Measurements from ENCODE around the gene LRRC27. TPM values are rescaled to one million over a fixed set of nuclear protein-coding genes. Genes with fewer than 3 reads are reported as not detected.
"Not testable (repeated sequence)": the region's sequence is repeated elsewhere in the genome, so short reads cannot be mapped to it uniquely, and the experiment has no call there.

Gene LRRC27
- polyA plus RNA-seq, 1 donor, result 7.3 TPM

DNA sequence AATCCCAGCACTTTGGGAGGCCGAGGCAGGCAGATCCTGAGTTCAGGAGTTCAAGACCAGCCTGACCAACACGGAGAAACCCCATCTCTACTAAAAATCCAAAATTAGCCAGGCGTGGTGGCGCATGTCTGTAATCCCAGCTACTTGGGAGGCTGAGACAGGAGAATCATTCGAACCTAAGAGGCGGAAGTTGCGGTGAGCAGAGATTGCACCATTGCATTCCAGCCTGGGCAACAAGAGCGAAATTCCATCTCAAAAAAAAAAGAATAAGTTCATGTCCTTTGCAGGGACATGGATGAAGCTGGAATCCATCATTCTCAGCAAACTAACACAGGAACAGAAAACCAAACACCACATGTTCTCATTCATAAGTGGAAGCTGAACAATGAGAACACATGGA, 17.1 kb upstream of the LRRC27 start:
- not testable (repeated sequence) for DNase-seq (ENCODE audit: low read depth)

GRCh38 chr10:132316133-132316532, 15.9 kb upstream of the LRRC27 start:
- DNase-seq (ENCODE audit: low read depth), result no peak

GRCh38 chr10:132317477-132317876, 14.5 kb upstream of the LRRC27 start:
- not testable (repeated sequence) for DNase-seq (ENCODE audit: low read depth)

DNA sequence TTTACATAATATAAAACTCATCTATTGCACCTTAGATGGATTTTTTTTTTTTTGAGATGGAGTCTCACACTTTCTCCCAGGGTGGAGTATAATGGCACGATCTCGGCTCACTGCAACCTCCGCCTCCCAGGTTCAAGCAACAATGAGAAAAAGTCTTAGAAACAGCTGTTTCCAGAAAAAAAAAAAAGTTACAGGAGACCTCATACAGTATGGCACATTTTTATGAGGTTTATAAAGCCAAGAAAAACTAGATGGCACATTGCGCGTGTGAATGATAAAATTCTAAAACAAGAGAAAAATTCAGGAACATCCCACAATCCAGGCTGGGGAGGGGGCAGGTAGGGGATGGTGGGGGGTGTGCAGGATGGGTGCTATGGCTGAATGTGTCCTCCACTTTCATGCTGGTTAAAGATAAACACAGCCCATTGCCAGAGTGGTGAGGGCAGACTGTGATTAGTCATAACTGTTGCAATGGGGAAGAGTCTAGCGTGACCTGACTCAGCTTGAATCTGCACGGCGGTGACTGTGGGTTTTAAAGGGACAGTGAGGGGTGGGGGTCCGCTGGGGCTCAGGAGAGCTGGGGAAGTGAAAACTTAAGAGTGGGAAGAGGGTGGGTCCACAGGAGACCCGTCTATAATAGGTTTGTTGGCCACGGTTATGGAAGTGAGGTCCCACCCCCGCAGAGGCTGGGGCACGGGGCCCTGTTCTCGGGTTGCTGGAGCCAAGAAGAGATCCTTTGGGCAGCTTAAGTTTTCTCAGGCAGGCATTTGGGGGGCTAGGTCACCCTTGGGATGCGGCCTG, 11.9 kb upstream of the LRRC27 start:
- no peak for DNase-seq (ENCODE audit: low read depth)

DNA sequence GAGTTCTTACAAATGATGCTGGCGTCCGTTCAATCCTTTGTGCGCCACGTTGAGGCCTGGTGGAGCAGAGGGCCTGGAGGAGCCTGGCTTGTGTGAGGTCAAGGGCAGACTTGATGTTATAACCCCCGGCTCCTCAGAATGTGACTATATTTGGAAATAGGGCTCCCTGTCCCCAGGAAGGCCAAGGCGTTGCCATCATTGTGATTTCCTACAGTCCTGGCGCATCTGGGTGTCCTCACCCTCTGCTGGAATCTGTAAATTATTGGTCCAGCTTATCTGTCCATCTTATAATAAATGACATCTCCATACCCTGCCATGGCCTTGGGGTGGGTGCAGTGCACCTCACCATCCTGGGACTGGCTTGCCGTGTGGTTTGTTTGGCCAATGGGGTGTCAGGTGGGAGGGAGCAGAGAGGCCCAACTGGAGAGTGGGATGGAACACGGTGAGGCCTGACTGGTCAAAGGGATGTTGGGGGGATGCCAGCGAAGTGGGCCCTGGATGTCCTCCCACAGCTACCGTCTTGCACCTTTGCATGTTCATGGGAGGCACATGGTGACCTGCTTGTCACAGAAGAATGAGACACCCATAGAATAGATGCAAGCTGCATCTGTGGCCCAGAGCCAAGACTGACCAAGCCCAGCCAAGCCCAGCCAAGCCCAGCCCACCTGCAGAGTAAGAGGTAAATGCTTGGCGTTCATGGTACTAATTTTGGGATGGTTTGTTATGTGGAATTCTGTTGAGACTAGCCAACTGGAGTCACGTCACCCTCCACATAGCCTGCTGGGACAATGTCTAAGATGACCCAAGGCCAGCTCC, 11.1 kb upstream of the LRRC27 start:
- no peak for DNase-seq (ENCODE audit: low read depth)

GRCh38 chr10:132321726-132322125, 10.3 kb upstream of the LRRC27 start:
- DNase-seq (ENCODE audit: low read depth), result no peak

GRCh38 chr10:132322586-132323048, 9.4 kb upstream of the LRRC27 start:
- DNase-seq (ENCODE audit: low read depth), result no peak

GRCh38 chr10:132324186-132324585, 7.8 kb upstream of the LRRC27 start:
- DNase-seq (ENCODE audit: low read depth), result no peak

- DNase-seq (ENCODE audit: low read depth), result no peak
Observed at GRCh38 chr10:132326344-132326889, 5.6 kb upstream of the LRRC27 start.

DNA sequence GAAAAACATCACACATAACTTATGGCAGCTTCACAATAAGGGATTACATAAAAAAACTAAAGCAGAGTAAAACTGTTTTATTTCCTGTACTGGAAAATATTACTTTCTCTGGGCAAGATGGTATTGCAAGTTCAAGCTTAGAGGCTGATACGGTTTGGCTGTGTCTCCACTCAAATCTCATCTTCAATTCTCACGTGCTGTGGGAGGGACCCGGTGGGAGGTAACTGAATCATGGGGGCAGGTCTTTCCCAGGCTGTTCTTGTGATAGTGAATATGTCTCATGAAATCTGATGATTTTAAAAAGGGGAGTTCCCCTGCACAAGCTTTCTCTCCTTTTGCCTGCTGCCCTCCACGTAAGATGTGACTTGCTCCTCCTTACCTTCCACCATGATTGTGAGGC, 5.1 kb upstream of the LRRC27 start:
- DNase-seq (ENCODE audit: low read depth), result no peak

DNA sequence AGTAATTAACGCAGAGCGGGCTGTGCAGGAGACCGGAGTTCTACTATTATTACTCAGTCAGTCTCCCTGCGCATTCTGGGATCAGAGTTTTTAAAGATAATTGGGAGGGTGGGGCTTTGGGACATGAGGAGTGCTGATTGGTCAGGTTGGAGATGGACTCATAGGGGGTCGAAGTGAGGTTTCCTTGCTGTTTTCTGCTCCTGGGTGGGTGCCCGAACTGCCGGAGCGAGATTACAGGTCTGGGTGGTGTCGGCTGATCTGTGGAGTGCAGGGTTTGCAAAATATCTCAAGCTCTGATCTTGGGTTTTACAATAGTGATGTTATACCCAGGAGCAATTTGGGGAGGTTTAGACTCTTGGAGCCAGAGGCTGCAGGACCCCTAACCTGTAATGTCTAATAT, 3.9 kb upstream of the LRRC27 start:
- no peak for DNase-seq (ENCODE audit: low read depth)

DNA sequence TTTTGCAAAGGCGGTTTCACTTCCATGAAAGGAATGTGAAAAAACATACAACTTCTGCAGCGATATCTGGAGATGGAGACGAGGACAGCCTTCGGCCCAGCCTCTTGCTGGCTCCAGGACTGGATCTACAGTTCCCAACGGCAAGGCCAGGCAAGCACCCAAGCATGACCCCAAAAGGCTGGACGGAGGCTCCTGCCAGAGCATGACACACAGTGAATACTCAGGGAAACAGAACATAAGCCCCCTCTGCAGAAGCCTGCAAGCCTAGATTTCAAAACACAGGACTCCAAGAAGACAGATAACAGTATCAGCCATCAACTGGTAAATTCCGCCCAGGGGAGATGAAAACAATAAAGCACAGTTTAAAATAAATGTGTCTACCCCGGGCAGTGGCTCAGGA, 3.3 kb upstream of the LRRC27 start:
- no peak for DNase-seq (ENCODE audit: low read depth)

DNA sequence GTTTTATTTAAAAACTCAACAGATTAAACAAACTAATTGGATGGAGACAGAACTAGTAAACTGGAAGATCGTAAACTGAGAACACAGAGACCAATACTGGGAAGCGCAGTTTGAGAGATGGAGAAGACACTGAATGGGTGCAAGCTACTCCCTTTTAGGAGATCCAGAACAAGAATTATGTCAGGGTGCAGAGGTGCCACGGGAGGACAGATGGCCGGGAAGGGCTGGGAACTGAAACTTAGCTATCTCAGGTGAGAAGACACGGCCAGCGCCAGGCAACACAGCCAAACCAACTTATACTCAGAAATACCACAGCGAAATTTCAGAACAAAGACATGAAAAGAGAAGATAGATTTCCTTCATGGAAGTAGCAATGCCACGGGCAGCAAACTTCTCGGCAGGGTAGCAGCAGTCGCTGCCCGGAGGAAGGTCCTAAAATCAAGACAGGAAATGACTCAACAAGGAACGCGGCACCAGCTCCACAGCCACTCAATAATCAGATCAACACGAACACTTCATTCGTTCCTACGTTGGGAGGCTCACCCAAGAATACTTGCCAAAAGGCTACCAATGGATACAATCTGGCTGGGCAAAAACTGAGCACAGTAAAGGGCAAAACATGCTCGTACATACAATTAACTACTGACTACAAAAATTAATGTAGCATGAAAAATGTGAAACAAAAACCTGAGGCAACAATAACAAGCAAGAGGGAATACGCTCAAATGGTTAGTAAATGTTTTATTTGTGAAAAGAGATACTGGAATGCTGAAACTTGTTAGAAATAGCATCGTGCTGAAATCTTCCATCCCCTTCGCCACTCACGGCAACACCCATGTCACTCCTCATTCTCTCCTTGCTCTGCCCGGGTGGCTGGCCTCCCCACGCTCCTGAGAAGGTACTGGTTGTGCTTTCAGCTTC, 2.2 kb upstream of the LRRC27 start:
- DNase-seq (ENCODE audit: low read depth), result no peak

GRCh38 chr10:132330486-132330833, 1.5 kb upstream of the LRRC27 start:
- DNase-seq (ENCODE audit: low read depth), result no peak

- no peak for DNase-seq (ENCODE audit: low read depth)
Observed at GRCh38 chr10:132332433-132332754, 401 bp downstream of the LRRC27 start.

GRCh38 chr10:132333386-132333785, 1.4 kb downstream of the LRRC27 start:
- DNase-seq (ENCODE audit: low read depth), result no peak

DNA sequence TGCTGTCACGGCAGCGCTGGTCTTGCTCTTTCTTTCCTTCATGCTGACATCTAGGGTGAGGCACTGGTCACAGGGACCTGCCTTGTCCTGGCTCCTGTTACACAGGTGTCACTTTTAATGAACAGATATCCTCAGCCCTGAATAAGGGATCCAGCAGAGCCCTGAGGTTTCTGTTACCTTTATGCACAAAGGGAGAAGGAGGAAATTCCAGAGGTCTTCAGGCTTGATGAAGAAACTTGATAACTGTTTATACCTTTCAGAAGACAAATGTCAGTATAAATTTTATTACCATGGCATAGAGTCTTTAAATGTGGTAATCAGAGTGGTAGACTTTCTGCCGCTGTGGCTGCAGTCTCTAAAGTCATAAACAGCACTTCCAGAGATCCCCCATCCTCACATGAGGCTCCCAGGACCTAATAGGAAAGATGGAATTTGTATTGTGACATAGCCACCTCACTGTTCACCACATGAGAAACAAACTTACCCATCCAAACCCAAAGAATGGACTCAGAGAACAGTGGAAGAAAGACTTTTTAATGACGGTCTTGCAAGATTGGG, 2.7 kb downstream of the LRRC27 start:
- no peak for DNase-seq (ENCODE audit: low read depth)

- DNase-seq (ENCODE audit: low read depth), result no peak
Observed at GRCh38 chr10:132335189-132336063, 3.4 kb downstream of the LRRC27 start.

GRCh38 chr10:132336064-132336746, 4.2 kb downstream of the LRRC27 start:
- DNase-seq (ENCODE audit: low read depth), result no peak

GRCh38 chr10:132336919-132337407, 5.0 kb downstream of the LRRC27 start:
- no peak for DNase-seq (ENCODE audit: low read depth)
